ENCODE data around the gene PDE11A.
"Not testable (repeated sequence)": the region's sequence is repeated elsewhere in the genome, so short reads cannot be mapped to it uniquely, and the experiment has no call there.

The PDE11A gene

DNA sequence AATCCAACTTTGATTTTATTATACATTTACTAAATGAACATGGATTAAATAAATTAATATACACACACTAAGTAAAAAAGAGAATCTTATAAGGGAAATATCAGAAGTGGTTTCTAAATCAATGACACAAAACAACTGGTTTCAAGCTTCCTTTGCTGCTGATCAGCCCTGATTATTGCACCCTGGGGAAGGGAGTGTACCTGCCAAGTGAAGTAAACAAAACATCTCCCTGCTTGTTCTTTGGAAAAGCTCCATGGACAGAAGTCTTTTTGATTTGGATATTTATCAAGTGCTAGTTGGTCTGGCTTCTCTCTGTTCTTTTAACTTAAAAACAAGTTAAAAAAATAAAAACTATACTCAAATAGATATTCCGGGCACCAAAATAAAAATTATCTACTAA is 190.1 kb downstream of the PDE11A start:
- DNase-seq (ENCODE audit: low spot score), result no peak

DNA sequence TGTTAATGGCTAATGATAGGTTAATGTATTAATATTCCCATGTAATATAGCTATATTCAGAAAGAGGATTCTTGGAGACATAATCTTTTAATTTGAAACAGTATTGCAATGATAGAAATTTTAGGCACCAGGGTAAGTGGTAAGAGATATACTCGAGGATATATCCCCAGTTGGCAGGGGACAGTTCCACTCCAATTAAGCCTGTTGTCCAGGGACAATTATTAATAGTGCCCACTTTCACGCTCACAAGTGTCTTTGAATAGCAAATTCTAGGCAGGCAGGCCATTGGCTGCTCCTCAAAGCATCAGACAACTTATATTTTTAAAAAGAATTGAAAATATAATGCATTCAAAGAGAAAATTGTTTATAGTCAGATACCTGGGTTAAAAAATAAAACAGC is 190.7 kb downstream of the PDE11A start:
- no peak for DNase-seq (ENCODE audit: low spot score)

DNA sequence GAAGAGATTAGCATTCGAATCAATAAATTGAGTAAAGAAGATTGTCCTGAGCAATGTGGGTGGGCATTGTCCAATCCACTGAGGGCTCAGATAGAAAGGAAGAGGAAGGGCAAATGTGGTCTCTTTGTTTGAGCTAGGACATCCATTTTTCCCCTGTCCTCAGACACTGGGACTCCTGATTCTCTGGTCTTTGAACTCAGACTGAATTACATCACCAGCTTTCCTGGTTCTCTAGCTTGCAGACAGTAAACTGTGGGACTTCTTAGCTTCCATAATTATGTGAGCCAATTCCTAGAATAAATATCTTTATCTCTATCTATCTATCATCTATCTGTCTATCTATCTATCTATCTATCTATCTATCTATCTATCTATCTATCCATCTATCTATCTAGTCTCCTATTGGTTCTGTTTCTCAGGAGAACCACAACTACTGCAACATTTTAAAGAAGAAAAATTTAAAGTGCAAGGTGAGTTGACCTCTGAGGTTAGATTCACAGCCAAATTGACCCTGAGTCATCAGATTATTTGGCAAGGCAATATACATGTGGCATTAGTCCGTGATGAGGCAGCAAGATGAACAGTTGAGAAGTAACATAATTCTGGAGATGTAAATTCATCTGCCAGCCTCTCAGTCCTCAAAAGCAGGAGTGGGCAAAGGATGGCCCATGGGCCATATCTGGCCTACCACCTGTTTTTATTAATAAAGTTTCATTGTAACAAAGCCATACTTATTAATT is 191.4 kb downstream of the PDE11A start:
- no peak for DNase-seq (ENCODE audit: low spot score)

DNA sequence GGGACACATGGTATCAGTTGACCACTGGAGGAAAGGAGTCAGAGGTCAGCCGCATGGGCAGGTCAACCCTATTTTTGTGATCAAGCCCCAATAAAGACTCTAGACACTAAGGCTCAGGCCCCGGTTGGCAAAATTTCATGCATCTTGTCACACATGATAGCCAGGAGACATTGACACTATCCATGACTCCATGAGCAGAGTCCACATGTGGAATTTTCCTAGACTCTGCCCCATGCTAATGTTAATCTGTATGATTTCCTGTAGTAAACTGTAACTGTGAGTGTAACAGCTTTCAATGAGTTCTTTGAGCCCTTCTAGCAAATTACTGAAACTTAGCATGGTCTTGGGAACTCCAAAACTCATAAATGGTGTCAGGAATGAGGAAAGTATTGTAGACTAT is 192.3 kb downstream of the PDE11A start:
- DNase-seq (ENCODE audit: low spot score), result no peak

DNA sequence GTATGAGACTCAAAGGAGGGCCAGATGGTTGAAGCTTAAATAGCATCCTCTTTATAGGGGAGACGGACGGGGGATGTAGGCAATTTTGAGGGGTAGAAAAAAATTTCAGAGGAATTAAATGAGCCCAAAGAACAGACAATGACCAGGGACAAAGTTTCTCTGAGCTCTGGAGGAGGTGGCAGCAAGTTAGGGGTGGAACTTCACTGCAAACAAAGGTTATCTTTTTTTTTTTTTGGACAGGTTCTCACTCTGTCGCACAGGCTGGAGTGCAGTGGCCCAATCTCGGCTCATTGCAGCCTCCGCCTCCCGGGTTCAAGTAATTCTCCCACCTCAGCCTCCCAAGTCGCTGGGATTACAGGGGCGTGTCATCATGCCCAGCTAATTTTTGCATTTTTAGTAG is 195.6 kb downstream of the PDE11A start:
- DNase-seq (ENCODE audit: low spot score), result no peak

DNA sequence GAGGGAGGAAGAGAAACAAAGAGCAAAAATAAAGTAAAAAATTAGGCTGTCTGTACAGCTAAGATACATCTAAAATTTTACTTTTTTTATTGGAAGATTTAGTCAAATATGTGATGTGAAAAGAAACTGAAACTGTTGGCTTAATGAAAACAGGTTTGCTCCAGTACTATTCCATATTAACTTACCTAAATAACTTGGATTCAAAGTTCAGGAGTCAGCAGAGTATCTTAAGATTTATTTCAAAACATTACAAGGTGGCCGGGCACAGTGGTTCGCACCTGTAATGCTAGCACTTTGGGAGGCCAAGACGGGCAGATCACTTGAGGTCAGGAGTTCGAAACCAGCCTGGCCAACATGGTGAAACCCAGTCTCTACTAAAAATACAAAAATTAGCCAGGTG is 197.9 kb downstream of the PDE11A start:
- DNase-seq (ENCODE audit: low spot score), result no peak

DNA sequence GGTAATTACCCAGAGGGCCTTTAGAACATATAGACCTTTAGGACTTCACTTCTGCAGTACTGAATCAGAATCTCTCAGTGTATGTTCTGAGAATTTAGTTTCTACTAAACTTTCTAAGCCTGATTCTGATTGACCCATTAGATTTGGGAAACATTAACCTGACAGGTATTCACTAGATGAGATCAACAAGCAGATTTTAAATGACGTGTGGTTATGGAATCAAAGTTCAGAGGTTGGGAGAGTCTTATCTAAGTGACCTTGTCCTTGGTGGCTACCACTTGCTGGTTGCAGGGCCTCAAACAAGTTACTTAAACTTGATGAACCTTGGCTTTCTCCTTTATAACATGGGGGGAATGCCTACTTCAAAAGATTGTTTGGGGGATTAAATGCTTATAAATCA is 198.7 kb downstream of the PDE11A start:
- DNase-seq (ENCODE audit: low spot score), result no peak

DNA sequence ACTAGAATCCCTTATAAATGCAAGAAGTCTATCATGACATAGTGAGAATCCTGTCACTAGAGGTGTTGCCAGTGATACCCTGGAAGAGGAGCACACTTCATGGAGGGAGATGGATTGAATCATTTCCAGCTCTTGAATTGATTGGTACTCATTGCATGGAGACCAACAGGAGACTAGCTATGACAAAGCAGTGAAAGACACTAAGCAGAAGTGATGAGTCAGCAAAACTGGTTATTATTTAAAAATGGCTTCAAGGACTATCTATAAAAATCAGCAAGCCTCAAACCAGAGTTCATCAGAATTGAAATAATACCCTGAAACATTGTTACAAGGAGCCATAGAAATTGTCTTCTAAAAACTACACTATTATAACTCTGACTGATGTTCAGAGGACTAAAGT is 200.3 kb downstream of the PDE11A start:
- no peak for DNase-seq (ENCODE audit: low spot score)

DNA sequence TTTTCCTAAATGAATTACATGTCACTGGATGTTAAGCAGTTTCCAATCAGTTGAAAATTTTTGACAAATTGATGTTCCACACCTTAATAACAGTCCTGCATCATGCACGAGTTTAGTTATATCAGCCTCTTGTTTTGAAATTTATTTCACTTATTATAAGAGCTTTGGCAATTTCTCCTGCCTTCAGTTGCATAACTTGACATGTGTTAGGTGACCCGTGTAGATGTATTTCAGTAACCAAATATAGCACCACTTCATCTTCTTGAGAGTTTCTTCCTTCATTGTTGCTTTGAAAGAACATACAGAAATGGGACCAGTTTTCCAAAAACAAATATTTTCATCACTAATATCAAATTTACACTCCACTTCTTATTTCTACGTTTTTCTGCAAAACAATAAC is 202.7 kb downstream of the PDE11A start:
- DNase-seq (ENCODE audit: low spot score), result no peak

DNA sequence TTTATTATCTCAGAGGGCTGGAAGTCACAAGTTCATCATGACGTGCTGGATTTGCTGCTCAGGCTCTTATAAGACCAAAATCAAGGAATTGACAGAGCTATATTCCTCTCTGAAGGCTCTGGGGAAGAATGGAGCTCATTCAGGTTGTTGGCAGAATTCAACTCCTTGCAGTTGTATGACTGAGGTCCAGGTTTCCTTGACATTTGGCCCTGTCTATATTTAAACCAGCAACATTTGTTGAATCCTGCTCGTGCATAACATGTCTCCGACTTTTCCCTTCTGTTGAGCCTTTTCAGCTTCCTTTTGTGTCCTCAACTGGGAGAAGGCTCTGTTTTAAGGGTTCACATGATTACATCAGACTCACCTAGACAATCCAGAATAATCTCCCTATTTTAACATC is 203.4 kb downstream of the PDE11A start:
- no peak for DNase-seq (ENCODE audit: low spot score)

DNA sequence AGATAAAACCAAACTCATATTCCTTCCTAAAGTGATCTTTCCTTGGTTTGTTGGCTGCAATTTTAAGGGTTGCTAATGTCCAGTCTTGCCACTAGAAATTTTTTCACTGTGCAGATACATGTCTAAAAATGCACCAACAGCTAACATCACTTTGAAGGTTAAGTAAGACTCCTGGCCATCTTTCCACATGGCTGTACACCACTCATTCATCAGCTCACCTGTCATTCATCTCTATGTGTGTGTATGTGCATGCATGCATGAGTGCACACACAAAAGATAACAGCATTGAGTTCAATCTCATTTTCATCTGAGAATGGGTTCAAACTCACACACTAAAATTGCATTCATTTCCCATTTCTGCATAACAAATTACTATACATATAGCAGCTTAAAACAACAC is 203.8 kb downstream of the PDE11A start:
- DNase-seq (ENCODE audit: low spot score), result no peak

DNA sequence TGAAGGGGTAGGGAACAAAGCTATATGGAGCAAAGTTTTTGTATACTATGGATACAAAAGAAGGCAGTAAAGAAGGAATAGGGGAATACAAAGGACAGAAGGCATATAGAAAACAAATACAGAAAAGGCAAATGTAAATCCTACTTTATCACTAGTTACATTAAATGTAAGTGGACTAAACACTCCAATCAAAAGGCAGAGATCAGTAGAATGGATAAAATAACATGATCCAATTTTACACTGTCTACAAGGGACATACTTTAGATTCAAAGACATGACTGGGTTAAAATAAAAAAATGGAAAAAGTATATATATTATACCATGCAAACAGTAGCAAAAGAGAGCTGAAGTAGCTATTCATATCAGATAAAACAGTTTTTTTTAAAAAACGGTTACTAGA is 215.0 kb downstream of the PDE11A start:
- DNase-seq (ENCODE audit: low spot score), result no peak

DNA sequence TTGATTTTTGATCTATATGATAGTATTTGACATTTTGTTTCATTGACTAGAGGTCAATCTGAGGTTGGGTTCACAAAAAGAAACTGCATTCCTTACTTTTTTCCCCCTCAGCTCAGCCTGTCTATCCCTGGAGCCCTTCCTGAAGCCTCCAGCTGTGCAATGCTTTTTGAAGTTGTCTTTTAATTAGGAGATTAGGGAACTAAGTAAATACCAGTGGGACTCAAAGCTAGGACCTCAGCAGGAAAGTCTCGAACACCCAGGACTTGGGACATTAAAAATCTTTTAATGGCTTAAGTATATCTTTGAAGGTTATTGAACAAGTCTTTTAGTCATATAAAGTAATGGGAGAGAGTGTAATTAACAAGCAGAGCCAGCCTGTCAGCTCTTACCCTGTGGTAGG is 220.2 kb downstream of the PDE11A start:
- DNase-seq (ENCODE audit: low spot score), result no peak

DNA sequence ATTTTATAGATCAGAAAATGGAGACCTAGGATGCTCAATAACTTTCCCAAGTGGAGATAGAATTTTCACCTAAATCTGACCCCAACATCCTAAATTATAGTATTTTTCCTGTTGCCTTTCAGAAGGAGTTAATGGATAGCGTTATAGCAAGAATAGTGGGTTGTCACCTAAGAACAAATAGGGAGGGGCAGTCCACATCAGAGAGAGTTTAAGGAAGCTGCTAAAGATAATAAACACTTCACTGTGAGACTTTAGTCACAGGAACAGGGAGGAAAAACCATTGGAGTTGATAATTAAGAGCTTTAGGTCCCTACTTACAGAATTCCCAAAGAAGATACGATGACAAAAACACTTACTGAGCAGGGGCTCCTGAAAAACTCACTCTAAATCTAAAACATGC is 229.4 kb downstream of the PDE11A start:
- DNase-seq (ENCODE audit: low spot score), result no peak

DNA sequence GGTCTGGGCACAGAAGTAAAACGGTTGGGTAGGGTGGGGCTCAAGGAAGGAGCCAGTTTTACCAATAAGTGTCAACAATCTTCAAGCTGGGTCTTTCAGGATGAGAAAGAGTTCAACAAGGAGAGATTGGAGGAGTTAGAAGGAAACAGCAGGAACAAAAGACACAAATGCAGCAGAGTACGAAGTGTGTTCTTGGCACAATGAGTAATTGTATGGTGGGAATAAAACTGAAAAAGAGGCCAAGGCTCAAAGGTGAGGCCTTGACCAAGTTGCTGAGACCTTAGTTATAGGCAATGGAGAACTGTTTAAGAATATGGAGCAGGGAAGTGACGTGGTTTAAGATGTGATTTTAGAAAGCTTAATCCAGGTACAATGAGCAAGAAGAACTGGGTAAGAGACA is 230.3 kb downstream of the PDE11A start:
- no peak for DNase-seq (ENCODE audit: low spot score)

DNA sequence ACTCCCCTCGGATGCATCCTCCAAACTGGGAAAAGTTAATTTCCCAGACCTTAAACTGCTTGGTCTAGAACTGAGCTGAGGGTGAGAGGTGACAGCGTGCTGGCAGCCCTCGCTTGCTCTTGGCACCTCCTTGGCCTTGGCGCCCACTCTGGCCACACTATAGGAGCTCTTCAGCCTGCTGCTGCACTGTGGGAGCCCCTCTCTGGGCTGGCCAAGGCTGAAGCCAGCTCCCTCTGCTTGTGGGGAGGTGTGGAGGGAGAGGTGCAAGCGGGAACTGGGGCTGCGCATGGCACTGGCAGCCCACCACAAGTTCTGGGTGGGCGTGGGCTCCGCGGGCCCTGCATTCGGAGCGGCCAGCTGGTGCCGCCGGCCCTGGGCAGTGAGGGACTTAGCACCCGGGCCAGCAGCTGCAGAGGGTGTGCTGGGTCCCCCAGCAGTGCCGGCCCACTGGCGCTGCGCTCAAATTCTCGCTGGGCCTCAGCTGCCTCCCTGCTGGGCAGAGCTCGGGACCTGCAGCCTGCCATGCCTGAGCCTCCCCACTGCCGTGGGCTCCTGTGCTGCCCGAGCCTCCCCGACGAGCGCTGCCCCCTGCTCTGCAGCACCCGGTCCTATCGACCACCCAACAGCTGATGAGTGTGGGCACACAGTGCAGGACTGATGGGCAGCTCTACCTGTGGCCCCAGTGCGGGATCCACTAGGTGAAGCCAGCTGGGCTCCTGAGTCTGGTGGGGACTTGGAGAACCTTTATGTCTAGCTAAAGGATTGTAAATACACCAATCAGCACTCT is 237.0 kb downstream of the PDE11A start:
- not testable (repeated sequence) for DNase-seq (ENCODE audit: low spot score)

DNA sequence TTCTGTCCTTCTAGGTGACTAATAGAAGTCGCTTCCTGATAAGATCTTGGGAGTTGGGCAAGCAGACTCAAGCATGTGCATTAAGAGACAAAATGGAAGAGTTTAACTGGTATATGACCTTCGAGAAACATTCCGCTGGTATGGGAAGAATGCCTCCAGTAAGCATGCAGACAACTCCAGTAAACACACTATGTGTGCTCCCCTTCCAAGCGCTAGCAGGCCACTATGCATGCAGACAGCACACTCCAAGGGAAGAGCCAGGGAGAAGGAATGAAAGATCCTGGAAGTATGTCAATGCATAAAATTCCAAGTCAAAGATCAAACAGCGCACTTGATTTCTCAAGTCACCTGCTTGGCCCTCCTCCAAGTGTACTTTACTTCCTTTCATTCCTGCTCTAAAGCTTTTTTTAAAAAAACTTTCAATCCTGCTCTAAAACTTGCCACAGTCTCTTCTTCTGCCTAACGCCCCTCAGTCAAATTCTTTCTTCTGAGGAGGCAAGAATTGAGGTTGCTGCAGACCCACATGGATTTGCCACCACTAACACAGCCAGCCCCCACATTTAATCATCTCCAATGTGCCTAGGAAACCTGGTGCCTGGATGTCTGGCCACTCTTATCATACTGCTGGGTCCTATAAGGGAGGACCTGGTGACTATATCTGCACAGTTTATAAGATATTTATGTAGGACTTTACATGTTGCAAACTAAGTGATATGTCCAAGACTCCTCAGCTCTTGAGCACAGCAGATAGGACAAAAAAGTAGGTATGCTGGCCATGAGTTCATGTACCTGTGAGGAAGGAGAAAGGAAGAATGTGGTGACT is 239.8 kb downstream of the PDE11A start:
- DNase-seq (ENCODE audit: low spot score), result no peak

DNA sequence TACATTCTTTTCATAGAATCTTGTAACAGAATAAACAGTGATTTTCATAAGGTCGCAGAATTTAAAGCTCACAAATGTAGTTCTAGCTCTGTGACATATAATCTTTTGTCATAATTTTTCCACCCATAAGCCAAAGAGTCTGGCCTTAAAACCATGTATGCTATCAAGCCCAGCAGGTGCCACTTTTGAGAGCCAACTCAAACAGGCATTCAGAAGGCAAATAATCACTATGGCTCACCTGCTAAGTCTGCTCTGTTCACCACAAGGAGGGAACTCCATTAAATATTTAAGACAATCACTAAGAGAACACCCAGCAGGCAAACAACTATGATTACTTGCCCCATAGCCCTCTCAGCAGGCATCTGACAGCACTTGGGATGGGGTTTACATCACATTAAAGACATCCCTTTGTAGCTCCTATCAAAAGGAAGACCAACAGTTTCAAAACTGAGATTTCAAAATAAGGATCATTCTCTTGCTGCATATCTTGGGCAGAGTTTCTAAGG is 241.6 kb downstream of the PDE11A start:
- no peak for DNase-seq (ENCODE audit: low spot score)

DNA sequence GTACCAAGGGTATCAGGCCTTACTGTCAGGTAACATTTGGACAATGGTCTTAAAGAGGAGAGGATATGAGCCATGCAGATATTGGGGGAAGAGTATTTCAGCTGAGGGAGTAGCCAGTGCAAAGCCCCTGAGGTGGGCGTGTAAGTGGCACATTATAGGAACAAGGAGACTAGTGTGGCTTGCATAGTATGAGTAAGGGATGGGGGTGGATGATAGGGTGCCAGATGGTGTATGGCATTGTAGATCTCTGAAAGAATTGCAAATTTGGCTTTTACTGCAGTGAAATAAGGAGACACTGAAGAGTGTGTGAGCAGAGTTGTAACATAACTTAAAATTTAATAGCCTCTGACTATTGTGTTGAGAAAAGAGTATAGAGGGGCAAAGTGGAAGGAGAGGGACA is 244.0 kb downstream of the PDE11A start:
- DNase-seq (ENCODE audit: low spot score), result peak; percentile 13

DNA sequence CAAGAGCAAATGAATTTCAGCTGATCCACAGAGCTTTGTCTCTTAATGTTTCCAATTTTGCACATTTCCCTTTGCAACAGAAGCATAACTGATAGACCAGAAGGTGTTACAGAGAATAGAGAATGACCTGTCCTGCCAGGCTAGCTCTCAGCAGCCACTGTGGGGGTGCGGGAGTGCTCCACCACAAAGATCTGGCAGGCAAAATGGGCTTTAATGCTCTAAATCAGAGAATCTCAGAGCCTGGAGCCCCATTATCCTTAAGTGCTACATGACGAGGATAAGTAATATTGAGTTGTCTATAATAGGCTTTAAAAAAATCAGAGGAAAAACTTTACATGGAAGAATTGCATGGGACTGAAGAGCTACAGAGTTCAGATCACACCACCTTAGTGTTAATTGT is 245.7 kb downstream of the PDE11A start:
- no peak for DNase-seq (ENCODE audit: low spot score)

DNA sequence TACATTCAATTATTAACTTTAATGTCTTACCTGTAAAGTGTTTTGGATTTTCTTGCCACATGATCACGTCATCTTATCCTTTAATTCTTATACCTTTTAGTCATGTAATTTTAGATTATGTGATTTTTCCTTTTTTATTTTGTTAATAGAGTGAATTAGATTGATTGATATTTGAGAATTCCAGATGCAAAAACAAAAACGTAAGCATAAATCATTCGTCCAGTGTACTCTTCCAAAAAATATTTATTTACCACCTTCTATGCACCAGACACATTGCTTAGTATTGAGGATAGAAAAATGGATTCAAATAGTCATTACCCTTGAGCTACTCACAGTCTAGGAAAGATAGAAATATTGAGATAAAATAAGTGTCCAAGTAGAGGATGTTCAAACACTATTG is 249.6 kb downstream of the PDE11A start:
- DNase-seq (ENCODE audit: low spot score), result no peak

DNA sequence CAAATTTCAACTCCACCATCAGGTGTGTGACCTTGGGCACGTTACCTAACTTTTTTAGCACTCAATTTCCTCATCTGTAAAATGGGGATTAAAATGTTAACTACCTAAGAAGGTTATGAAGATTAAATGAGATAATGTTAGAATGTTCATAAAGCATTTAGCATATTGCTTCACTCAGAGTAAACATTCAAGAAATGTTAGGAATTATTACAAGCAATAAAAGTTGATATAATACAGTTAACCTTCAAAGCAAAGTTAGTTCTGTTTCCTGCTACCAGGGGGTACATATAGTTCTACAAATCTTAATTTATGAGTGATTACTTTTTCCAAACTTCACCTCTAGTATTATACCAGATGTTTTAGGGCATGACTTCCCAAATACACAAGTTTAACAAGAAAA is 254.2 kb downstream of the PDE11A start:
- no peak for DNase-seq (ENCODE audit: low spot score)

DNA sequence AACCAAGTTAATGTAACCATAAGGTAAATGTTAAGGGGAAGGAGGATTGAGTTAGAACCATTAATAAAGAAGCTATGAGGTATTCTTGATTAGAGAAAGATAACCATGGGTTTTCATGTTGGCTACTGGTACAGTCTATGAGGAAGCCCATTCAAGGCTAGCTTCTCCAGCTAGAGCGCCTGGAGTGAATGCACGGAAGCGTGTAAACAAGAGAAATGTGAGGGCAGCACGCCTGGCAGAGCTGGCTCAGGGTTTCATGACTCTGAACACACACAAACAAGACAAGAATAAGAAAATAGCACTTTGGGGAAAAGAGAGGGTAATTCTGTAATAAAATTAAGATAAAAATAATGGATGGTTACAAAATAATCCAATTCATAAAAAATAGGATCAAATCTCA is 255.3 kb downstream of the PDE11A start:
- DNase-seq (ENCODE audit: low spot score), result no peak

Data from COLO829 (cell line).